ENCODE data around the gene LARP6.

Gene LARP6

GRCh38 chr15:70792171-70792573 is 61.8 kb downstream of the LARP6 start:
- no peak for DNase-seq

- no peak for DNase-seq
Observed at GRCh38 chr15:70791259-70791658, 62.7 kb downstream of the LARP6 start.

GRCh38 chr15:70789213-70789612 is 64.7 kb downstream of the LARP6 start:
- DNase-seq = peak; percentile 57

- no peak for DNase-seq
Observed at GRCh38 chr15:70788114-70789049, 65.6 kb downstream of the LARP6 start.

- no peak for DNase-seq
Observed at GRCh38 chr15:70786996-70787395, 67.0 kb downstream of the LARP6 start.

GRCh38 chr15:70783610-70784022 is 70.3 kb downstream of the LARP6 start:
- DNase-seq = no peak

GRCh38 chr15:70783041-70783440 is 70.9 kb downstream of the LARP6 start:
- DNase-seq = no peak

GRCh38 chr15:70781236-70781635 is 72.7 kb downstream of the LARP6 start:
- no peak for DNase-seq

All from hematopoietic multipotent progenitor cell treated with erythropoietin and hydrocortisone succinate and interleukin-3 and kit ligand, for 6 days (in vitro differentiated cells).